Measurements from ENCODE around the gene SMAP1.

SMAP1 gene

GRCh38 chr6:70667711-70668498 is at the start of gene SMAP1:
SMAP1 (plus strand) TSS chr6:70667883; CDS start chr6:70668024, 141 bp downstream.
- no peak for TF ChIP-seq CTCF (IDR thresholded peaks at IDR 0.05; ENCODE audit: poor library complexity, severe bottlenecking)
- Histone ChIP-seq H3K4me3 (ENCODE audit: severe bottlenecking) (peak within 1 kb of the TSS; percentile 75), H3K9me3 (ENCODE audit: severe bottlenecking) (no peaks in the 10 kb centered on the region), H3K27ac (ENCODE audit: poor library complexity, severe bottlenecking) (peak within 1 kb of the TSS; percentile 65), H3K27me3 (ENCODE audit: insufficient read depth, poor library complexity, severe bottlenecking) (no peaks in the 10 kb centered on the region), H3K4me1 (ENCODE audit: insufficient read depth, poor library complexity, severe bottlenecking) (peaks cover 10% of the 10 kb centered on the region), H3K36me3 (ENCODE audit: low read depth) (no peaks in the 10 kb centered on the region)
- ATAC-seq (ENCODE audit: low read depth) (peak; percentile 86), DNase-seq (ENCODE audit: low spot score) (peak; percentile 91)

- no peaks in the 10 kb centered on the region for H3K36me3 ChIP-seq (ENCODE audit: low read depth)
- no peak for TF ChIP-seq CTCF (IDR thresholded peaks at IDR 0.05; ENCODE audit: poor library complexity, severe bottlenecking)
- H3K4me3 ChIP-seq (ENCODE audit: severe bottlenecking): no peak overlapping the region
- no peak overlapping the region for H3K27ac ChIP-seq (ENCODE audit: poor library complexity, severe bottlenecking)
- no peaks in the 10 kb centered on the region for H3K4me1 ChIP-seq (ENCODE audit: insufficient read depth, poor library complexity, severe bottlenecking)
- DNase-seq (ENCODE audit: low spot score) (no peak), ATAC-seq (ENCODE audit: low read depth) (no peak)
- H3K9me3 ChIP-seq (ENCODE audit: severe bottlenecking): no peaks in the 10 kb centered on the region
- no peaks in the 10 kb centered on the region for H3K27me3 ChIP-seq (ENCODE audit: insufficient read depth, poor library complexity, severe bottlenecking)
Measured at GRCh38 chr6:70620746-70621145, 46.9 kb upstream of the SMAP1 start.

GRCh38 chr6:70622461-70622860 is 45.2 kb upstream of the SMAP1 start:
- H3K27me3 ChIP-seq (ENCODE audit: insufficient read depth, poor library complexity, severe bottlenecking): no peaks in the 10 kb centered on the region
- no peak for DNase-seq (ENCODE audit: low spot score)
- ATAC-seq (ENCODE audit: low read depth): 0 out of 3 replicates have a peak, but pooled peaks have one; percentile 31
- H3K9me3 ChIP-seq (ENCODE audit: severe bottlenecking): no peaks in the 10 kb centered on the region
- no peak for TF ChIP-seq CTCF (IDR thresholded peaks at IDR 0.05; ENCODE audit: poor library complexity, severe bottlenecking)
- H3K27ac ChIP-seq (ENCODE audit: poor library complexity, severe bottlenecking): no peak overlapping the region
- no peaks in the 10 kb centered on the region for H3K36me3 ChIP-seq (ENCODE audit: low read depth)
- H3K4me1 ChIP-seq (ENCODE audit: insufficient read depth, poor library complexity, severe bottlenecking): no peaks in the 10 kb centered on the region
- H3K4me3 ChIP-seq (ENCODE audit: severe bottlenecking): no peak overlapping the region

GRCh38 chr6:70625436-70625835 is 42.2 kb upstream of the SMAP1 start:
- DNase-seq (ENCODE audit: low spot score): no peak

More at GRCh38 chr6:70625436-70625835, 42.2 kb upstream of the SMAP1 start:
- Histone ChIP-seq H3K4me3 (ENCODE audit: severe bottlenecking) (no peak overlapping the region), H3K27ac (ENCODE audit: poor library complexity, severe bottlenecking) (no peak overlapping the region), H3K27me3 (ENCODE audit: insufficient read depth, poor library complexity, severe bottlenecking) (no peaks in the 10 kb centered on the region), H3K9me3 (ENCODE audit: severe bottlenecking) (no peaks in the 10 kb centered on the region), H3K36me3 (ENCODE audit: low read depth) (no peaks in the 10 kb centered on the region), H3K4me1 (ENCODE audit: insufficient read depth, poor library complexity, severe bottlenecking) (no peaks in the 10 kb centered on the region)
- no peak for ATAC-seq (ENCODE audit: low read depth)
- no peak for TF ChIP-seq CTCF (IDR thresholded peaks at IDR 0.05; ENCODE audit: poor library complexity, severe bottlenecking)
